HepG2 (cell line): Measurements from ENCODE around the gene PRKRIP1. TPM values are rescaled to one million over a fixed set of nuclear protein-coding genes. Genes with fewer than 3 reads are reported as not detected.
"Not testable (repeated sequence)": the region's sequence is repeated elsewhere in the genome, so short reads cannot be mapped to it uniquely, and the experiment has no call there.

ENCODE experiments used
- ATAC-seq: fragments of 200-7000 bp; cut with Tn5 transposase; 3 replicates; pipeline ENCODE4 v1.9.1; 2020; ENCODE audit warnings: mild to moderate bottlenecking, moderate library complexity
- BruUV-seq: library from RNA; stranded (reverse); fragments of 400-500 nt; replicated peaks from 2 replicates; lab custom pipeline; 2021; lab: Mats Ljungman, UMichigan
- CTCF ChIA-PET: fragments of 300-600 bp; formaldehyde crosslinking; extraction: SDS; loops from one replicate; lab custom pipeline; 2021; ENCODE audit warnings: low total read pairs, inconsistent platforms, low intra/inter-chr PET ratio; lab: Yijun Ruan, JAX
- POLR2A ChIA-PET: fragments of 350-600 bp; sonication (Branson Sonifier 250); formaldehyde crosslinking; loops from one replicate; lab custom pipeline; 2020; ENCODE audit warnings: antibody characterized with exemption, inconsistent platforms; lab: Yijun Ruan, JAX
- DNase-seq: peaks from one replicate; pipeline ENCODE4 v3.0.0-alpha.2; 2015; ENCODE audit warnings: low spot score
- FAIRE-seq: peaks from 3 replicates; lab custom pipeline; 2011; peaks lifted over from hg19 to GRCh38; lab: Jason Lieb, UNC
- H2AFZ ChIP-seq: one replicate; pipeline ENCODE4 v1.6.1; 2011; ENCODE audit warnings: low read length, inconsistent platforms
- H3K27ac ChIP-seq: fragments of 300-600 bp; 3 replicates; pipeline ENCODE4 v1.8.0; 2011; ENCODE audit warnings: mixed run types, mild to moderate bottlenecking, mixed read lengths, low read length, inconsistent platforms; ENCODE audit not compliant: insufficient read depth; ENCODE audit errors: extremely low read length
- H3K27me3 ChIP-seq, 2 experiments: fragments of 200-600 bp in 1 of 2; 2 replicates in 1 of 2; 3 replicates in 1 of 2; pipeline versions ENCODE4 v1.6.0 to v1.8.0; 2011; ENCODE audit warnings: low read length in 2 of 2, mild to moderate bottlenecking in 2 of 2, moderate library complexity in 2 of 2, inconsistent platforms in 1 of 2; ENCODE audit not compliant: insufficient read depth in 2 of 2, control insufficient read depth in 1 of 2
- H3K36me3 ChIP-seq, 2 experiments: fragments of 200-600 bp in 1 of 2; replicated peaks in 1 of 2; 2 replicates in 1 of 2; 3 replicates in 1 of 2; pipeline versions ENCODE4 v1.5.1 to v1.8.0; 2011; ENCODE audit warnings: low read length in 2 of 2, inconsistent platforms in 1 of 2; ENCODE audit not compliant: insufficient read depth in 2 of 2, control insufficient read depth in 1 of 2
- H3K4me1 ChIP-seq: 2 replicates; pipeline ENCODE4 v1.5.1; 2012; ENCODE audit warnings: low read length, inconsistent platforms; ENCODE audit not compliant: insufficient read depth
- H3K4me2 ChIP-seq: 2 replicates; pipeline ENCODE4 v1.6.0; 2011; ENCODE audit warnings: low read depth, low read length, inconsistent platforms
- H3K4me3 ChIP-seq, 3 experiments: fragments of 200-600 bp in 1 of 3; sonication (generic), shearing (Covaris generic) in 1 of 3; replicated peaks in 1 of 3; 2 replicates each; pipeline ENCODE4 v1.5.1; 2011 to 2016; ENCODE audit warnings: low read length in 3 of 3, inconsistent platforms in 2 of 3, low read depth in 2 of 3, mild to moderate bottlenecking in 2 of 3, control low read depth in 1 of 3, mixed read lengths in 1 of 3; ENCODE audit not compliant: insufficient read depth in 1 of 3
- H3K79me2 ChIP-seq: one replicate; pipeline ENCODE4 v1.6.1; 2011; ENCODE audit warnings: low read length, inconsistent platforms; ENCODE audit not compliant: insufficient read depth
- H3K9ac ChIP-seq: 2 replicates; pipeline ENCODE4 v1.6.0; 2011; ENCODE audit warnings: mild to moderate bottlenecking, low read depth, low read length, inconsistent platforms; ENCODE audit not compliant: insufficient read depth
- H3K9me3 ChIP-seq: 2 replicates; pipeline ENCODE4 v1.5.1; 2012; ENCODE audit warnings: mild to moderate bottlenecking, low read length
- H4K20me1 ChIP-seq: 2 replicates; pipeline ENCODE4 v1.6.0; 2011; ENCODE audit warnings: inconsistent platforms, mild to moderate bottlenecking, low read length, moderate library complexity; ENCODE audit not compliant: insufficient read depth
- ARHGAP35 ChIP-seq: sonication (generic); formaldehyde crosslinking; IDR thresholded peaks from 2 replicates; pipeline ENCODE4 v1.9.0; 2022; ENCODE audit warnings: mild to moderate bottlenecking, inconsistent platforms, moderate library complexity, missing genetic modification reagents, borderline replicate concordance
- HOXA3 ChIP-seq: sonication (generic); formaldehyde crosslinking; IDR thresholded peaks from 2 replicates; pipeline ENCODE4 v1.5.0; 2020; ENCODE audit warnings: missing genetic modification reagents
- NFYB ChIP-seq: sonication (generic); formaldehyde crosslinking; IDR thresholded peaks from 2 replicates; pipeline ENCODE4 v1.4.0; 2020; ENCODE audit warnings: missing genetic modification reagents
- NFYC ChIP-seq: IDR thresholded peaks from 2 replicates; pipeline ENCODE4 v1.6.1; 2016; ENCODE audit warnings: missing genetic modification reagents, missing compliant biosample characterization
- SAFB2 ChIP-seq: sonication (generic); formaldehyde crosslinking; IDR thresholded peaks from 2 replicates; pipeline ENCODE4 v1.5.1; 2020; ENCODE audit warnings: missing genetic modification reagents, low read depth, mild to moderate bottlenecking, borderline replicate concordance
- SP5 ChIP-seq: IDR thresholded peaks from 2 replicates; pipeline ENCODE4 v1.6.1; 2016; ENCODE audit warnings: low read depth, borderline replicate concordance
- ZMYM3 ChIP-seq: sonication (generic); formaldehyde crosslinking; IDR thresholded peaks from 2 replicates; pipeline ENCODE4 v1.5.1; 2020; ENCODE audit warnings: mild to moderate bottlenecking, missing genetic modification reagents
- ZNF121 ChIP-seq: sonication (generic); formaldehyde crosslinking; IDR thresholded peaks from 2 replicates; pipeline ENCODE4 v1.5.0; 2020; ENCODE audit warnings: mild to moderate bottlenecking, missing genetic modification reagents
- ZNF33B ChIP-seq: sonication (generic); formaldehyde crosslinking; IDR thresholded peaks from 2 replicates; pipeline ENCODE4 v1.5.1; 2020; ENCODE audit warnings: mild to moderate bottlenecking, missing genetic modification reagents
- ZNF564 ChIP-seq: sonication (generic); formaldehyde crosslinking; IDR thresholded peaks from 2 replicates; pipeline ENCODE4 v1.8.1; 2023; ENCODE audit warnings: mild to moderate bottlenecking, missing genetic modification reagents
- ZNF614 ChIP-seq: IDR thresholded peaks from 2 replicates; pipeline ENCODE4 v1.6.1; 2018; ENCODE audit warnings: missing biosample characterization, missing genetic modification reagents, inconsistent platforms, borderline replicate concordance
- WGBS: methylation state at CpG from one replicate; pipeline ENCODE4 v1.1.6; 2017; ENCODE audit warnings: low lambda C conversion rate; 5-methylcytosine and 5-hydroxymethylcytosine counted together
- in situ Hi-C: cut with HindIII; loops from 2 replicates; pipeline ENCODE4 v1.10.0; 2017; ENCODE audit warnings: low pct_unique_long_range_greater_than_20kb; ENCODE audit not compliant: extremely low pct_ligation_motif_present
- intact Hi-C: fragments of 100-400 bp; cut with micrococcal nuclease; formaldehyde crosslinking; loops from one replicate; pipeline ENCODE4 v1.10.0; 2022; ENCODE audit not compliant: unreplicated experiment
- polyA plus RNA-seq, 8 experiments: library from polyadenylated mRNA; depleted of rRNA in 3 of 8; stranded (reverse) in 7 of 8; unstranded in 1 of 8; fragments of >200 nt; fragmentation: Illumina TruSeq in 4 of 8; extraction: Trizol in 4 of 8; gene quantifications; 2 replicates each; pipeline versions ENCODE4 v1.2.1 to v1.2.3, GENCODE V29; 2011 to 2016; ENCODE audit warnings: low read depth in 4 of 8, missing spikeins in 1 of 8, mixed read lengths in 1 of 8; ENCODE audit not compliant: insufficient read depth in 1 of 8
- total RNA-seq, 5 experiments: library from RNA; depleted of rRNA; stranded (reverse); fragments of >200 nt; fragmentation: Illumina TruSeq; extraction: Trizol; gene quantifications; 2 replicates each; pipeline ENCODE4 v1.2.3, GENCODE V29; 2016; ENCODE audit warnings: low read depth in 1 of 5
- TF ChIP-seq, protein P1 (sequence below): sonication (generic); formaldehyde crosslinking; IDR thresholded peaks from 2 replicates; pipeline ENCODE4 v1.5.1; 2020; ENCODE audit warnings: mild to moderate bottlenecking, missing genetic modification reagents

The PRKRIP1 gene
- total and polyA plus RNA-seq, 2 of the 13 experiments (the other 11 are each of a cell fraction or from before 2014, with no cell fraction given): 13.2 to 16.8 TPM

DNA sequence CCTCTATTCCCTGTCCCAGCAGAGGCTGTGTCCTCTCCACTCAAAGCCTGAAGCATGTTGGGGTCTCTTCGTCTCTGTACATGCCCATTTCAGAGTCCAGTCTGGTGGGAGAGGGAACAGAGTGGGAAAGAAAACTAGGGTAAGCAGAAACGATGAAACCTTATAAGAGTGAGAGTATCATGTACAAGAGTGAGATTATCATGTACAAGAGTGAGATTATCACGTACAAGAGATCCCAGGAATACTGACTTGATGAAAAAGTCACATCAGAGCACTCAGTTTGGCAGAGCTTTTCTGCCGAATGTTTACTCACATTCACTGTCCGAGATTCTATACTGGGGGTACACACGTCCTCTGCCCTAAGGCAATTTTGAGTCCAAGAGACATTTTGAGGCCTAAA, 39.8 kb upstream of the PRKRIP1 start, which contains the start of gene SPDYE6:
SPDYE6 (minus strand) TSS at position 101 of the 400 bp plus-strand sequence. CDS start 421 bp downstream, outside the sequence.
- H2AFZ ChIP-seq, in situ Hi-C loops, H3K79me2 ChIP-seq, POLR2A ChIA-PET, FAIRE-seq, DNase-seq, H3K27ac ChIP-seq, H4K20me1 ChIP-seq, H3K9ac ChIP-seq, ATAC-seq, H3K27me3 ChIP-seq, CTCF ChIA-PET, BruUV-seq, H3K4me3 ChIP-seq, H3K36me3 ChIP-seq, intact Hi-C loops, H3K9me3 ChIP-seq, H3K4me1 ChIP-seq, H3K4me2 ChIP-seq: not testable (repeated sequence)
- no CpG with 5 or more reads among the region's 6 CpGs for WGBS

- H3K4me1 ChIP-seq, H4K20me1 ChIP-seq, intact Hi-C loops, H3K27me3 ChIP-seq, H2AFZ ChIP-seq, in situ Hi-C loops, CTCF ChIA-PET, BruUV-seq, H3K9me3 ChIP-seq, H3K36me3 ChIP-seq: not testable (repeated sequence)
- Histone ChIP-seq H3K4me3 (peak overlapping the region; percentile 53 to 73 (median 73)), H3K27ac (peak overlapping the region; percentile 82), H3K79me2 (peaks cover 12% of the 10 kb centered on the region), H3K4me2 (peak overlapping the region; percentile 62), H3K9ac (peak overlapping the region; percentile 84)
- DNase-seq (peak; percentile 99), ATAC-seq (peak; percentile 98), FAIRE-seq (peak; percentile 91)
- WGBS: 0% methylated on average over 8 of the region's 76 CpGs
- POLR2A ChIA-PET: interaction anchor here (0.7 to 1.3 kb wide), 8 partner anchors 32 to 481 kb away, joined by 3 to 6 read pairs (median 4); partner anchors contain the start of genes PRKRIP1 and SH2B2
- TF ChIP-seq ZNF614 (CRISPR knock-in tag) (peak; percentile 76; the same call in 1 of the 2 replicates), ARHGAP35 (CRISPR knock-in tag) (peak; percentile 42; the same call in 1 of the 2 replicates), ZNF121 (CRISPR knock-in tag) (peak; percentile 52; the same call in 1 of the 2 replicates), ZMYM3 (CRISPR knock-in tag) (peak; percentile 58; the same call in 1 of the 2 replicates), NFYC (CRISPR knock-in tag) (0 out of 2 replicates have a peak, but pooled peaks have one; percentile 46), ZNF564 (0 out of 2 replicates have a peak, but pooled peaks have one; percentile 27), SP5 (CRISPR knock-in tag) (0 out of 2 replicates have a peak, but pooled peaks have one; percentile 9), HOXA3 (CRISPR knock-in tag) (peak; percentile 52; the same call in 1 of the 2 replicates), NFYB (CRISPR knock-in tag) (peak; percentile 57), SAFB2 (CRISPR knock-in tag) (peak; percentile 75; the same call in 1 of the 2 replicates), ZNF33B (CRISPR knock-in tag) (0 out of 2 replicates have a peak, but pooled peaks have one; percentile 63)
- TF ChIP-seq, protein P1, sequence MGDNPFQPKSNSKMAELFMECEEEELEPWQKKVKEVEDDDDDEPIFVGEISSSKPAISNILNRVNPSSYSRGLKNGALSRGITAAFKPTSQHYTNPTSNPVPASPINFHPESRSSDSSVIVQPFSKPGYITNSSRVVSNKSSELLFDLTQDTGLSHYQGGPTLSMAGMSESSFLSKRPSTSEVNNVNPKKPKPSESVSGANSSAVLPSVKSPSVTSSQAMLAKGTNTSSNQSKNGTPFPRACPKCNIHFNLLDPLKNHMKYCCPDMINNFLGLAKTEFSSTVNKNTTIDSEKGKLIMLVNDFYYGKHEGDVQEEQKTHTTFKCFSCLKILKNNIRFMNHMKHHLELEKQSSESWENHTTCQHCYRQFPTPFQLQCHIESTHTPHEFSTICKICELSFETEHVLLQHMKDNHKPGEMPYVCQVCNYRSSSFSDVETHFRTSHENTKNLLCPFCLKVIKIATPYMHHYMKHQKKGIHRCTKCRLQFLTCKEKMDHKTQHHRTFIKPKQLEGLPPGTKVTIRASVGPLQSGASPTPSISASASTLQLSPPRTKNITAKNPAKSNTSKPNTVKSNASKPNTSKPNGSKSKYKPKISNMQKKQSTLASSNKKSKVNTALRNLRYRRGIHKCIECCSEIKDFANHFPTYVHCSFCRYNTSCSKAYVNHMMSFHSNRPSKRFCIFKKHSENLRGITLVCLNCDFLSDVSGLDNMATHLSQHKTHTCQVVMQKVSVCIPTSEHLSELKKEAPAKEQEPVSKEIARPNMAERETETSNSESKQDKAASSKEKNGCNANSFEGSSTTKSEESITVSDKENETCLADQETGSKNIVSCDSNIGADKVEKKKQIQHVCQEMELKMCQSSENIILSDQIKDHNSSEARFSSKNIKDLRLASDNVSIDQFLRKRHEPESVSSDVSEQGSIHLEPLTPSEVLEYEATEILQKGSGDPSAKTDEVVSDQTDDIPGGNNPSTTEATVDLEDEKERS (CRISPR knock-in tag): 0 out of 2 replicates have a peak, but pooled peaks have one; percentile 22
These were observed 32.4 kb upstream of the PRKRIP1 start for GRCh38 chr7:102363549-102364393.
